OCI-LY1 (cell line): ENCODE data around the gene PDSS1.

ENCODE experiments used
- CTCF ChIP-seq: fragments of 200-600 bp; sonication (generic), shearing (Covaris generic); IDR thresholded peaks from 2 replicates; pipeline ENCODE4 v1.5.1; 2017; ENCODE audit warnings: mild to moderate bottlenecking, antibody characterized with exemption, low read length, moderate library complexity, mixed read lengths
- EZH2 ChIP-seq: fragments of 200-600 bp; sonication (generic), shearing (Covaris generic); IDR thresholded peaks from 2 replicates; pipeline ENCODE4 v1.8.0; 2017; ENCODE audit warnings: borderline replicate concordance, mixed run types, mild to moderate bottlenecking, antibody characterized with exemption, low read length, moderate library complexity, mixed read lengths

GRCh38 chr10:26776258-26776657 lies 78.8 kb downstream of the PDSS1 start:
- TF ChIP-seq CTCF (no peak), EZH2 (no peak)
